HG03159 (cell line): ENCODE results near the gene APBB2.

Experiments used
- ATAC-seq: cut with Tn5 transposase; IDR thresholded peaks from one replicate; pipeline ENCODE4 v1.9.1; 2021; ENCODE audit warnings: mild to moderate bottlenecking, moderate library complexity; ENCODE audit not compliant: unreplicated experiment

The APBB2 gene

GRCh38 chr4:41110050-41110449, 104.3 kb downstream of the APBB2 start:
- ATAC-seq = no peak

GRCh38 chr4:41108481-41108880, 105.9 kb downstream of the APBB2 start:
- no peak for ATAC-seq

GRCh38 chr4:41106694-41107419, 107.5 kb downstream of the APBB2 start:
- ATAC-seq = no peak

- ATAC-seq = no peak
Observed at GRCh38 chr4:41106081-41106480, 108.3 kb downstream of the APBB2 start.

GRCh38 chr4:41104155-41104554, 110.2 kb downstream of the APBB2 start:
- ATAC-seq = no peak

- no peak for ATAC-seq
Observed at GRCh38 chr4:41103657-41104056, 110.7 kb downstream of the APBB2 start.

GRCh38 chr4:41102414-41103092, 111.8 kb downstream of the APBB2 start:
- no peak for ATAC-seq

GRCh38 chr4:41098093-41099048, 116.0 kb downstream of the APBB2 start:
- ATAC-seq = no peak

- ATAC-seq = no peak
Observed at GRCh38 chr4:41095973-41096372, 118.4 kb downstream of the APBB2 start.

GRCh38 chr4:41095192-41095872, 119.0 kb downstream of the APBB2 start:
- ATAC-seq = no peak

- ATAC-seq = no peak
Observed at GRCh38 chr4:41092128-41092527, 122.2 kb downstream of the APBB2 start.

- ATAC-seq = no peak
Observed at GRCh38 chr4:41081847-41082246, 132.5 kb downstream of the APBB2 start.

GRCh38 chr4:41080976-41081375, 133.4 kb downstream of the APBB2 start:
- ATAC-seq = no peak

GRCh38 chr4:41079881-41080560, 134.3 kb downstream of the APBB2 start:
- no peak for ATAC-seq

- no peak for ATAC-seq
Observed at GRCh38 chr4:41077628-41078027, 136.7 kb downstream of the APBB2 start.

GRCh38 chr4:41076481-41076880, 137.9 kb downstream of the APBB2 start:
- no peak for ATAC-seq

GRCh38 chr4:41074215-41074614, 140.1 kb downstream of the APBB2 start:
- no peak for ATAC-seq

GRCh38 chr4:41072021-41072777, 142.1 kb downstream of the APBB2 start:
- ATAC-seq = no peak

GRCh38 chr4:41070516-41071281, 143.6 kb downstream of the APBB2 start:
- ATAC-seq = no peak
